ENCODE data around the gene EIPR1.

Gene EIPR1

GRCh38 chr2:3326182-3326537 is 51.5 kb downstream of the EIPR1 start:
- DNase-seq (ENCODE audit: insufficient read length, low spot score) (no peak), FAIRE-seq (no peak)

DNA sequence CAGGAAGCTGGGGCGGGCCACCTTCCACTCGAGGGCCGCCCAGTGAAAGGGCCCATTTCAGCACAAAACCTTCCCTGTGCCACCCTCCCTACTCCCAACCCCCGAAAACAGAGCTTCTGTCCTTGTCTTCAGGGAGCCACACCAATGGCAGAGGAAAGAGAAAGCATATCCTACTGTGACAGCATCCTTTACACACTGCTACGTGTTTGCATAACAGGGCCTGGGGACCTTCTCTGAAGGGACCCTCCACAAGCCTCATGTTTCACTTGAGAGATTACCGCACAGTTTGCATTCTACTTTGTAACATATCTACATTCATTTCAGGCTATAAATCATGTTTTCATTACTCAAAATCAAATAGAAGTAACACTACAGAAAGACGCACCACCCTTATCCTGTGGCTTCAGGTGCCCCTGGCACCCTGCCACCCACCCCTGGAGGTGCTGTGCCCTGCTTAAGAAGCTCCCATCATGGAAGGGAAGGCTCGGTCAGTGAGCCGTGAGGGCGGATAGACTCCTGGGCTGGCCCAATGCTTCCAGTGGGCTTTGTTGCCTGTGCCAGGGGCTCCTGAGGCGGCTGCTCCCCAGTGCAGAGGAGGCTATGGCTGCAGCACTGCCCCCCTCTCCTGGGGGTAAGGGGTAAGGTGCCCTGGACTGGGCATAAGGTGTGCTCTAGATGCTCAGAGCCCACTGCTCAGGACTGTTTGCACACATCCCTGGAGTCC is 52.0 kb downstream of the EIPR1 start:
- FAIRE-seq (no peak), DNase-seq (ENCODE audit: insufficient read length, low spot score) (no peak)

GRCh38 chr2:3324404-3325281 is 53.0 kb downstream of the EIPR1 start:
- FAIRE-seq (no peak), DNase-seq (ENCODE audit: insufficient read length, low spot score) (no peak)

DNA sequence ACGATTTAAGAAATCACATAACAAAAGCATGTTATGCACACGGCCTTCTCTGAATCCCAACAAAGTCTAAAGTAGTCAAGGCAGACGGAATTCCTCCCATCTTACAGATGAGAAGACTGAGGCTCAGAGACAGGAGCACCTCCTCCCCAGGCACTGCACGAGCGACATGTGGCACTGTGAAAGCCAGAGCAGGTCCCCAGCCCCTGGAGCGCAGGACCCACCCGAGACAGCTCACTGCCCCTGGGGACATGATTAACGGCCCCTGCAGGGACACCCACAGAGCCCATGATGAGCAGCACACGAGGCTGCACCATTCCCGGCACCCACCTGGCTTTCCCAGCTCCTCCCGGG is 53.6 kb downstream of the EIPR1 start:
- no peak for FAIRE-seq
- DNase-seq (ENCODE audit: insufficient read length, low spot score) = no peak

- FAIRE-seq (no peak), DNase-seq (ENCODE audit: insufficient read length, low spot score) (no peak)
Measured at GRCh38 chr2:3323360-3324035, 54.1 kb downstream of the EIPR1 start.

- DNase-seq (ENCODE audit: insufficient read length, low spot score) (no peak), FAIRE-seq (peak; percentile 33)
Measured at GRCh38 chr2:3322311-3322970, 55.2 kb downstream of the EIPR1 start.

DNA sequence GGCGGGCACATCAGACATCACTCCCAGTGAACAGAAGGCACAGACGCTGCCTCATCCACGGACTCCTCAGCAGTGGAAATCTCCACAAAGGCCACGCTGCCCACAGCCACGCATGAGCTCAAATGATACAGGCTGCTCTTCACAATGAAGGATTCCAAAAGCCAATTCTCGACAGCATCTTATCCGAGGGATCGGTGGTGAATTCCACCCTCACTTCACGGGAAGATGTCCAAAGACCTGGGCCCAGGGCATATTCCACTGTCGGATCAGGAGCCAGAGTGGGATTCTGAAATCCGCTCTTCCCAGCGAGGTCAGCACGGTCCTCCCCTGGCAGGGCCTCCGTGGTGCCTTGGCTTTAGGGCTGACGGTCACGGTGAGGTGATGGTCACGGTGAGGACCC is 55.8 kb downstream of the EIPR1 start:
- DNase-seq (ENCODE audit: insufficient read length, low spot score) (no peak), FAIRE-seq (peak; percentile 20)

DNA sequence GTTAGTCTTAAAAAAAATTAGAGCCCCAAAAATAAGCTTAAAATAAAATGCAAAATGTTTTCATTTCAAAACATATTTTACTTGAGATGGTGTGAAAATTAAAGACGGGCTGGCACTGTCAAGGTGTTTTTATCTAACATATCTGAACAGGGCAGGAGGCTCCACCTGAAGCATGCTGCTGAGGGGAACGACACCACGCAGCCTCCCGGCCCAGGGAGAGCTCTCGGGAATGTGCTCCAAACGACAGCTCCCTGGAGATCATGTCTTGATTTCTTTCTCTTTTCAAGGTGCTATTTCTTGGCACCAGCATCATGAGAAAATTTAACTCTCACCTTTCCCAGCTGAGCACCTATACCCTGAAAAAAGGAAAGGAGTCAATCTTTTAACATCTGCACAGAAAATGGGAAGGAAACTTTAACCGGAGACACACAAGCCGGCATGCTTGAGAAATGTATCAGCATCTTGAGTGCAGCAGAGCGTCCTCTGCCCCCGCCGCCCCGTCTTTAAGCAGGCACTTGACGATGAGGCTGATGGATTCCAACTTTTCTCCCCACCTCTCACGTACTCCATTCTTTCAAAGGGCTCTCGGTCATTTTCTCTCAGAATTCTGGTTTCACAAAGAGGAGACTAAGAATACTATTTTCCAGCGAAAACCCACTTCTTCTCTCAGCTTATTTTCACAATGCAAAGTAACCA is 56.6 kb downstream of the EIPR1 start:
- FAIRE-seq = no peak
- no peak for DNase-seq (ENCODE audit: insufficient read length, low spot score)

GRCh38 chr2:3319745-3320566 is 57.7 kb downstream of the EIPR1 start:
- DNase-seq (ENCODE audit: insufficient read length, low spot score) = no peak
- peak; percentile 31 for FAIRE-seq

DNA sequence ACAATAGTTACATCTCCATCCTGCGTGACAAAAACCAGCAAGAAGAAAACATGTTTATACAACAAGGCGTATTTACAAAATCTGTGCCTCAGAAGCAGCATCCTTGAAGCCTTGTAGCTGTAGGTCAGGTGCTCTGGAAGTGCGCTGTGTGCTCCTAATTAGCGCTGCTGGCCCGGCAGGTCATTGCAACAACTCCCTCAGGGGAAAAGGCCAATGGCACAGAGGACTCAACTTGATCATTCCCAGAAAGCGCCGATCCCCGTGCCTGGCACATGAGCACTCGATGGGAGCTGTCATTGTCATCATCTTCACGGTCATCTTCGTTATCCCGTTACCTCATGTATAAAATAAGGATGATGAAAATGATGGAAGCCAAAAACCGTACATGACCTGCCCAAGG is 58.5 kb downstream of the EIPR1 start:
- DNase-seq (ENCODE audit: insufficient read length, low spot score) (no peak), FAIRE-seq (no peak)

GRCh38 chr2:3317871-3318590 is 59.6 kb downstream of the EIPR1 start:
- DNase-seq (ENCODE audit: insufficient read length, low spot score) = no peak
- peak; percentile 57 for FAIRE-seq

GRCh38 chr2:3317277-3317685 is 60.3 kb downstream of the EIPR1 start:
- no peak for FAIRE-seq
- no peak for DNase-seq (ENCODE audit: insufficient read length, low spot score)

- DNase-seq (ENCODE audit: insufficient read length, low spot score) (no peak), FAIRE-seq (peak; percentile 42)
Measured at GRCh38 chr2:3316456-3317276, 61.0 kb downstream of the EIPR1 start.

DNA sequence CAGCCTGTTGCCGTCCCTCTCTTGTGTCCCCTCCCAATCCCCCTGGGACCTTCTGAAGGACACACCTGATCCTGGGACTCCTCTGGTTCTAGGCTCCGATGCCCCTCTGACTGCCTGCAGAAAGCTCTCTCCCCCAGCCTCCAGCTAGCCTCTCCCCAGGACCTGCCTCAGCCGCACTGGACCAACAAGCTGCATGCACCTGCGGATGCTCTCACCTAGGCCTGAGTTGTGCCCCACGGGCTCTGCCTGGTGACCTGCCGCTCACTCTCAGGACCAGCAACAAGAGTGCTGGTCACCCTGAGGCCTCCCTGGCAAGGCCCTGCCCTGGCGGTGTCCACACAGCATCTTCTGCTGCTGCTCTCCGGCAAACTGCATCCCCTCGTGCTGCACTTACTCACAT is 63.0 kb downstream of the EIPR1 start:
- FAIRE-seq (no peak), DNase-seq (ENCODE audit: insufficient read length, low spot score) (no peak)

DNA sequence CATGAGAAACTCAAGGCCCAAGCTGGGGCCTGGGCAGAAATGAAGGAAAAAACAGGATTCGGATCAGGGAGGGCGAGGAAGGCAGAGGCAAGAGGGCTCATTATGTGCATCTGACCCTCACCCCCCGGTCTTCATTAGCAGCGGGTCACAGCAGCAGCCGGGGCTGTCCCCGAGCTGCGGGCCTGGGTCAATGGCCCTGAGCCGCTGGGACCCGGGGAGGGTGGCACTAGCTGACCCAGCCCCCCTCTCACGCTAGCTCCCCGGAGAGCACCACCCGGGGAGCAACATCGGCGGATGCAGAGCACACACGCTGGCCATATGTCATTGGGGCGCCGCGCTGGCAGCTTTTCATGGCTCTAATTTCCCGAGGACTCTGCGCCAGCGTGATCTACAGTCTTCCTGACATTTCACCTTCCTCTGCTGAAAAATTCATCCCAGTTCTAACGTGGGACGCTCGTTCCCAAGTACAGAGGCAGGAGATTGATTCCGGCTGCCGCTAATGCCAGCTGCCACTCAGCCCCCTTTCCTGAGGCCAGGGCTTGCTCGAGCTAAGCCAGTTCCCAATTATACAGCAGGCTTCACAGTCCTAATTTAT is 63.7 kb downstream of the EIPR1 start:
- FAIRE-seq = no peak

GRCh38 chr2:3312576-3313345 is 64.9 kb downstream of the EIPR1 start:
- FAIRE-seq = peak; percentile 57
- no peak for DNase-seq (ENCODE audit: insufficient read length, low spot score)

More for the DNA sequence above, 63.7 kb downstream of the EIPR1 start:
- DNase-seq (ENCODE audit: insufficient read length, low spot score) = no peak

DNA sequence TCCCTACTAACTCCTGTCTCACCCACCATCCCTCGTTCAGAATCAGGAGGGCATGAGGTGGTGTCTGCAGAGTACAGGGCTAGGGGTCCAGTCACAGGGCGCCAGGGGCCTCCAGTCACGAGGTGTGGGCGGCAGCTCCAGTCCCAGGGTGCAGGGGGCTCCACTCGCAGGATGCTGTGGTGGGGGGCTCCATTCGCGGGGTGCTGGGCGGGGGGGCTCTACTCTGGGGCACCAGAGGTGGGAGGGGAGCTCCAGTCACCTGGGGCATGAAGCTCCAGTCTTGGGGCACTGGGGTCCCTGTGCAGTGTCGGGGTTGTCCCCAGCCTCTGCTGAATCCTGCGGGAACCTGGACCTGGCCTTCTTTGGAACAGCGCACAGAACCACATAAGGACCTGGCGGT is 66.0 kb downstream of the EIPR1 start:
- DNase-seq (ENCODE audit: insufficient read length, low spot score) (no peak), FAIRE-seq (no peak)

Data from HTR-8/SVneo (cell line).